ENCODE data around the gene YES1.

- TF ChIP-seq CTCF (IDR thresholded peaks at IDR 0.05; ENCODE audit: borderline replicate concordance, extremely low read depth, low read length, poor library complexity, severe bottlenecking) (peak; percentile 14), EZH2 (IDR thresholded peaks at IDR 0.05; ENCODE audit: borderline replicate concordance, low read depth, low read length, severe bottlenecking) (no peak)
Measured at GRCh38 chr18:814300-815084, 2.5 kb upstream of the YES1 start.

All from DND-41 (cell line).